Measurements from ENCODE around the gene HDAC4.
"Not testable (repeated sequence)": the region's sequence is repeated elsewhere in the genome, so short reads cannot be mapped to it uniquely, and the experiment has no call there.

The HDAC4 gene

GRCh38 chr2:239079671-239080294, 321.0 kb downstream of the HDAC4 start:
- no peak for DNase-seq (ENCODE audit: extremely low read depth in 1 of 2, low read depth in 1 of 2)

DNA sequence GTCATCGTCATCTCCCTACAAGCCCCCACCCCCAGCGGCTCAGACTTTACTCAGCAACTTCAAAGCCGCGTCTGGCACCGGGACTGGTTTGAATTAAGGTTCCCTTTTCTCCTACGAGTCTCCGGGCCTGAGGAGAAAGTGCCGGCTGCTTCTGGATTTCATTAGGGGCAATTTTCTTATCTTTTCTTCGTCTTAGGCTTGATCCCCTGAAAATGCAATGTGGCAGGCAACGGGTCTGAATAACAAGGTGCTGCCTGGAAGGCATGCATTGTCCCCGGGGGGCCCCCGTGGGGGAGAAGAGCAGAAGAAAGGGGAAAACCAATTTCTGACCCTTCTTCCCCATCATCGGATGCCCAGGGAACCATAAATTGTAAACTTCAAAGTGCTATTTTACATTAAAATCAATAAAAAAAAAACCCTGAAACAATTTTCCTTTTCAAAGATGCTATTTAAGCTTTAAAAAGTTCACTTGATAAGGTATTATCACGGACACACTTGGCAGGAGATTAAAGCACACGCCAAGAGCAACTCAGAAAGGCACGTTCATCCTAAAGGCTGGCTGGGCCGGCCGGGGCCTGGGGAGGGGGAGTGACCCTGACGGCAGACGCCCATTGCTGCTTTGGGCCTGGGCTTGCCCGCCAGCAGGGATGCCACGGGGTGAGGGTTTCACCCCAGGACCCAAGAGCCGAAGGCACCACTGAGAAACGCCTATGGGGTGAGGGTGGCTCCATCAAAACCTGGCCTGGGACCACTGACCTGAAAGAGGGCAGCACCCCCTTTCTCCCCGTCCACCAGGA, 322.5 kb downstream of the HDAC4 start:
- no peak for DNase-seq (ENCODE audit: extremely low read depth in 1 of 2, low read depth in 1 of 2)

- no peak for DNase-seq (ENCODE audit: extremely low read depth in 1 of 2, low read depth in 1 of 2)
Measured at GRCh38 chr2:239077260-239077659, 323.6 kb downstream of the HDAC4 start.

- DNase-seq (ENCODE audit: extremely low read depth in 1 of 2, low read depth in 1 of 2): no peak
Measured at GRCh38 chr2:239075918-239076758, 324.7 kb downstream of the HDAC4 start.

DNA sequence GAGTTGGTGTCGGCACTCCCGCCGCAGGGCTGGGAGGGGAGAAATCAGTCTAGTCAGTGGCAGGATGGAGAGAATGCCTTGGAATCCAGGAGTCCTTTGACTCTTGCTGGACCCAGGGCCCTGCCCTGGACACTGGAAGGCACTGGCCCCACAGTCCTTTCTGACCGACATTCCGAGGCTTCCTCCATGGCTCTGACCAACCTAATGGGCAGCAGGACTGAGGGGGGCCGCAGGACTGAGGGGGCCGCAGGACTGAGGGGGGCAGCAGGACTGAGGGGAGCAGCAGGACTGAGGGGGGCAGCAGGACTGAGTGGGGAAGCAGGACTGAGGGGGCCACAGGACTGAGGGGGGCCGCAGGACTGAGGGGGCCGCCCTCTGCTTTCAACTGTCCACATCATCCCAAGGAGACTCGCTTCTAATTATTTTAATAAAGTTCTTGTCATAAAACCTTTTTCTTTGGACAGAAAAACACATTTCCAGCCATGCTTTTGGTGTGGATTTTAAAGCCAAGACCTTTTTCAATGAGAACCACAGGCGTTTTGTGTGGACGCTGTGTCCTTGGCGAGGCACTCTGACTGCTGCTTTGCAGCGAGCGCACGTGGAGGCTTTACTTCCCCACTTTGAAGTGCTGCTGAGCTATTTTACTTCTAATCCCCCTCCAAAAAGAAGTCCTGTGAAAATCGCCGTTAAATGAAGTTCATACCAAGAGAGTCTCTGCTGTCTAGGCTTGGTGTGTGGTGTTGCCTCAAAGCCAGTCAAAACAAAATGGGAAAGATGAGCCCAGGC, 326.9 kb downstream of the HDAC4 start:
- DNase-seq (ENCODE audit: extremely low read depth in 1 of 2, low read depth in 1 of 2): no peak

DNA sequence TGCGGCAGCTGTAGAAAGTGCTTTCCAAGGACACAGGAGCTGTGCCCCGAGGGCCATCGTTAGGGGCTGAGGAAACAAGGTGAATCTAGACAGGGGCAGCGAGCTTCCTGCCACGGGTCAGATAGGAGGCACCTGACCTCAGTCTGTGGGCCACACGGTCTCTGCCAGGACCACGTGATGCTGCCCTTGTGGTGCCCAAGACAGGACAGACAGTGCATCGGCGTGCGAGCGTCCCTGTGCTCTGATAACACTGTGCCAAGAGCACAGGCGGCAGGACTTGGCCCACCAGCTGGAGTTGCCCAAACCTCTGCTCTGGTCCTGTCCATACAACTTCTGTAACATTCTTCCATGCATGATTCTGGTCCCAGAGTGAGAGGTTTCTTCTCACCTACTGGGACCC, 327.6 kb downstream of the HDAC4 start:
- no peak for DNase-seq (ENCODE audit: extremely low read depth in 1 of 2, low read depth in 1 of 2)

GRCh38 chr2:239072786-239073185, 328.0 kb downstream of the HDAC4 start:
- no peak for DNase-seq (ENCODE audit: extremely low read depth in 1 of 2, low read depth in 1 of 2)

DNA sequence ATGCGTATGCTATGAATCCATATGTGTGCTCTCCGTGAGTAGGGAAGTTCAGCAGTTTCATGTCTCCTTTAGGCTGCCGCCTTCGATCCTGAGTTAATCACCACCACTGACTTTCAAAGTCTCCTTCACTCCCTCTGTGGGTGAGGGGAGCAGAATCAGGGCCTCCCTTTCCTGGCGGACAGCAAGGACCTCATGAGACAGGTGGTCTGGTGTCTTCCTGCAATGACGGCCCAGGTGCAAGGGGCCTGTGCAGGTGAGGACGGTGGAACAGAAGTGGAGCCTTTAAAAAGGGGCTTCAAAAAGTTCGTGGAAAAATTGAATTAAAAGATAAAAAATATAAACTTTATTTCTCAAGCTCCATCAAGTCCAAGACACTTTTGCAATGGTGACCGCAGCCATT, 330.4 kb downstream of the HDAC4 start:
- no peak for DNase-seq (ENCODE audit: extremely low read depth in 1 of 2, low read depth in 1 of 2)

DNA sequence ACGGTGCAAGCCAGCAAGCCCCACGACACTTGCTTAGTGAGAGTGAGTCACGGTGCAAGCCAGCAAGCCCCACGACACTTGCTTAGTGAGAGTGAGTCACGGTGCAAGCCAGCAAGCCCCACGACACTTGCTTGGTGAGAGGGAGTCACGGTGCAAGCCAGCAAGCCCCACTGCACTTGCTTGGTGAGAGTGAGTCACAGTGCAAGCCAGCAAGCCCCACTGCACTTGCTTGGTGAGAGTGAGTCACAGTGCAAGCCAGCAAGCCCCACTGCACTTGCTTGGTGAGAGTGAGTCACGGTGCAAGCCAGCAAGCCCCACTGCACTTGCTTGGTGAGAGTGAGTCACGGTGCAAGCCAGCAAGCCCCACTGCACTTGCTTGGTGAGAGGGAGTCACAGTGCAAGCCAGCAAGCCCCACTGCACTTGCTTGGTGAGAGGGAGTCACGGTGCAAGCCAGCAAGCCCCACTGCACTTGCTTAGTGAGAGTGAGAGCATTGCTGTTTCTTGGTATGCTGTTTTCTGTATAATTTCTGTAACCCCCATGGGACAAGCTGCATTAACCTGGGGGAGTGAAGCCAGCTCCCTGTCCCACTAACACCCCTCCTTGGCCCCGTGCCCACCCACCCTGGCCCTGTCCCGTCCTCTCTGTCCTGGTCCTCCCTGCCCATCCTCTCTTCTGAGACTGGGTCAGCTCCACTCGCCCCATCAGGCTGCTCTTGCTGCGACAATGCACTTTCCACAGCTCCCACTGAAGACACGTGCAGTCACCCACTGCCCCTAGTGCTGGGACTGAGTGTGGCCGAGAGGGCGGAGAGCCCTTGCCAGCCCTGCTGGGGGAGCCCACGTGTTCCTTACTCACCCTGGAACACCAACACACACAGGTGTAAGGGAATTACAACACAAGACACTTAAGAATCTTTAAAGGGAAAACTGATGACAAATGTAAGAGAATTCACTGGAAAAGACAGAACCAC, 331.2 kb downstream of the HDAC4 start:
- not testable (repeated sequence) for DNase-seq (ENCODE audit: extremely low read depth in 1 of 2, low read depth in 1 of 2)

- DNase-seq (ENCODE audit: extremely low read depth in 1 of 2, low read depth in 1 of 2): no peak
Measured at GRCh38 chr2:239068411-239068810, 332.4 kb downstream of the HDAC4 start.

- DNase-seq (ENCODE audit: extremely low read depth in 1 of 2, low read depth in 1 of 2): no peak
Measured at GRCh38 chr2:239067196-239067865, 333.5 kb downstream of the HDAC4 start.

DNA sequence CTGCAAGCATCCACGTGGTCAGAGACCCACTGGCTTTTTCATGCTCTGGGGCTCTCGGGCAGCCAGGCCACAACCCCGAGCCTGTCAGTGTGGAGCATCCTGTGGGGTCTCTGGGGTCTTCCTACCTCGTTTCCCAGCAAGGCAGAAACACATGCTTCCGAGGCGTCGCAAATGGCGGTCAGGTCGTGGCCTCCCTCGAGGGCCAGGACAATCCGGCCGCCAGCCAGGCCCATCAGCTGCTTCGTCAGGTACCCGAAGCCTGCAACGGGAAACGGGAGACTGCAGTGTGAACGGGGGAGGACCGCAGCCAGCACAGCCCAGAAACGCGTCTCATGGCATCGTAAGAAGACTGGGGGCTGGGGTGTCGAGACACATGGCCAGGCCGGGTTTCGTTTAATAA, 334.2 kb downstream of the HDAC4 start:
- DNase-seq (ENCODE audit: extremely low read depth in 1 of 2, low read depth in 1 of 2): no peak

GRCh38 chr2:239065962-239066361, 334.9 kb downstream of the HDAC4 start:
- no peak for DNase-seq (ENCODE audit: extremely low read depth in 1 of 2, low read depth in 1 of 2)

DNA sequence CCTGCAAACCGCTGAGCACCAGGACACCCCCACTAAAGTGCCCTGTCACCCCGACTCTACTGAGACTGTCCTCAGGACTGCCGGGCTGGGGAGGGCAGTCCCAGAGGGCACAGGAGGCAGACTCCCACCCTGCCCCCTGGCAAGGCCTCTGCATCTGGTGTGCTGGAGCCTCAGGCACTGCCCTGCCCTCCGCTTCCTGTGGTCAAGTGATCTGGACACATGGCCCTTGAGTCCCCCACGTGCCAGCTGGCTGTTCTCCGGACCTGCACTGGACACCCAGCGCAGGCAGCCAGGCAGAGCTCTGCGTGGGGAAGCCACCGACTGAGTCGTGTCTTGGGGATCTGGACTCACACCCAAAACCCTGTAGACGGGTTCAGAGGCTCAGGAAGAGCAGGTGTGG, 335.3 kb downstream of the HDAC4 start:
- DNase-seq (ENCODE audit: extremely low read depth in 1 of 2, low read depth in 1 of 2): no peak

- no peak for DNase-seq (ENCODE audit: extremely low read depth in 1 of 2, low read depth in 1 of 2)
Measured at GRCh38 chr2:239064891-239065290, 335.9 kb downstream of the HDAC4 start.

DNA sequence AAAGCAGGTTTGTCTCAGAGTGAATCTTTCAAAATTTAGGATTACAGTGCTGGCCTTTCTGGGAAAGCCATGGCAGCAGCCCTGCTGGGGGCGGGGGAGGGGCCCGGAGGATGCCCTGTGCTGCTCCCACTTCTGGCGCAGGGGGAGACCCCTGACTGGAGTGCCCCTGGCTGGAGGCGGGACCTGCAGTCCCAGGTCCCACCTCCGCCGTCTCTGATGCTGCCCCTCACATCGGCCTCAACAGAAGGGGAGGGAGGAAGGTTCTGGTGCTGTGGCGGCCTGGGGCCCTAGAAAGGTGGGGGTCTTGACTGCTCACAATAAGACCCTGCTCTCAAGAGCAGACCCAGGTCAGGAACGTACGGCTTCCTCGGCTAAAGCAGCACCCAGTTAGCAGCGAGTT, 336.6 kb downstream of the HDAC4 start:
- no peak for DNase-seq (ENCODE audit: extremely low read depth in 1 of 2, low read depth in 1 of 2)

GRCh38 chr2:239062743-239063142, 338.1 kb downstream of the HDAC4 start:
- DNase-seq (ENCODE audit: extremely low read depth in 1 of 2, low read depth in 1 of 2): no peak

DNA sequence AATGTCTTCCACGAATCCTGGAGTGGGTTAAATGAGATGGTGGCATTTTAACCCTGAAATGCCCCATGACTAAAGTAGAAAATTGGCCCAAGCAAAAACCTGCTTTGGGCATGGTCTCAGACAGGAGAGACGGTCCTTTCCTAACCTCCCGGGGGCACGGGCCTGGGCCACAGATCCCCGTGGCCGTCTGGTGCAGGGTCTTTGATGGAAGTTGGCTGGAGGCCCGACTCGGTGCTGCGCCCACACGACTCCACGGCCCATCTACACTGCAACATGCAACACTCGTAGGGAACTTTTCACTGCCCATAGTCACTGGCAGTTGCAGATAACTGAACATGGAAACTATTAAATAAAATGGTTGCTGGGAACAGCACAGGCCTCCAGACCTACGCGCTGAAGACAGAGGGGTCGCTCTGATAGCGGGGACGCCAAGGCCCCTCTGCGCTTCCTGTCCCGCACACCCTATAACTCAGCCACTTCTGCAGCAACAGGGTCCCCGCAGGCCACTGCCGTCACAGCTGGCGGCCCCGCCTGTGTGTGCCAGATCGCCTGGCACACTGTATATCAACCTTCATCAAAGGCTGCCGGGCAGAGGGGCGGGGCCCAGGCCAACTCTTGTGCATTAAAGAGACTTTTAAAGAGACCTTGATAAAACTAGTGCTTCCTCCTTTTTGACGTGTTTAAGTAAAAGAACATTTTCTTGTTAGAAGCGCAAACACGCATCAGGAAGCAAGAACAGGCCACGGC, 338.8 kb downstream of the HDAC4 start:
- no peak for DNase-seq (ENCODE audit: extremely low read depth in 1 of 2, low read depth in 1 of 2)

Measured in activated CD8-positive, alpha-beta memory T cell treated with anti-CD3 and anti-CD28 coated beads for 1 hour (primary cell).